GM18858 (cell line): ENCODE measurements around the gene SPRY4.
A peak's percentile ranks its signal among the peaks of the same experiment; 100 is the strongest.
"Not testable (repeated sequence)": the region's sequence is repeated elsewhere in the genome, so short reads cannot be mapped to it uniquely, and the experiment has no call there.

Source experiments
- ATAC-seq: cut with Tn5 transposase; IDR thresholded peaks from one replicate; pipeline ENCODE4 v1.9.1; 2021; ENCODE audit not compliant: unreplicated experiment

SPRY4 gene

GRCh38 chr5:142334538-142334937 lies 9.7 kb upstream of the SPRY4 start:
- no peak for ATAC-seq

GRCh38 chr5:142333749-142334148 lies 8.9 kb upstream of the SPRY4 start:
- not testable (repeated sequence) for ATAC-seq

- no peak for ATAC-seq
These were observed 5.6 kb upstream of the SPRY4 start for GRCh38 chr5:142330444-142330843.

- ATAC-seq: no peak
These were observed 5.2 kb upstream of the SPRY4 start for GRCh38 chr5:142330026-142330425.

GRCh38 chr5:142327111-142327842 lies 2.5 kb upstream of the SPRY4 start:
- ATAC-seq: no peak

GRCh38 chr5:142326480-142326938 lies 1.7 kb upstream of the SPRY4 start:
- ATAC-seq: no peak

GRCh38 chr5:142325725-142326479 lies 1.1 kb upstream of the SPRY4 start:
- no peak for ATAC-seq

GRCh38 chr5:142324136-142324870 lies 518 bp downstream of the SPRY4 start:
- peak; percentile 30 for ATAC-seq

- no peak for ATAC-seq
These were observed 1.2 kb downstream of the SPRY4 start for GRCh38 chr5:142323480-142324135.

GRCh38 chr5:142322747-142323479 lies 1.9 kb downstream of the SPRY4 start:
- ATAC-seq: no peak

GRCh38 chr5:142322403-142322746 lies 2.4 kb downstream of the SPRY4 start:
- ATAC-seq: no peak

- ATAC-seq: no peak
These were observed 3.8 kb downstream of the SPRY4 start for GRCh38 chr5:142320851-142321560.

- ATAC-seq: no peak
These were observed 4.4 kb downstream of the SPRY4 start for GRCh38 chr5:142320430-142320738.

- ATAC-seq: no peak
These were observed 5.0 kb downstream of the SPRY4 start for GRCh38 chr5:142319560-142320429.

- ATAC-seq: no peak
These were observed 5.7 kb downstream of the SPRY4 start for GRCh38 chr5:142319105-142319504.

- no peak for ATAC-seq
These were observed 7.1 kb downstream of the SPRY4 start for GRCh38 chr5:142317753-142318152.

- no peak for ATAC-seq
These were observed 7.6 kb downstream of the SPRY4 start for GRCh38 chr5:142317173-142317572.

GRCh38 chr5:142316681-142317080 lies 8.1 kb downstream of the SPRY4 start:
- ATAC-seq: no peak

- no peak for ATAC-seq
These were observed 8.8 kb downstream of the SPRY4 start for GRCh38 chr5:142316051-142316450.
